Spleen (tissue), 11 donors: ENCODE measurements around the gene DMD. TPM values are rescaled to one million over a fixed set of nuclear protein-coding genes. Genes with fewer than 3 reads are reported as not detected.

Experiments
- DNase-seq: peaks from one replicate; pipeline ENCODE4 v3.0.0-alpha.2; 2020
- H3K27ac ChIP-seq, 8 donors: fragments of 200-600 bp; sonication (generic) in 7 of 8; 1 replicate in 4 of 8; 2 replicates in 4 of 8; pipeline versions ENCODE4 v1.5.0 to v1.8.0; 2016 to 2021; ENCODE audit warnings: inconsistent platforms in 4 of 8, mild to moderate bottlenecking in 4 of 8, moderate library complexity in 1 of 8
- H3K27me3 ChIP-seq, 7 donors: fragments of 200-600 bp; sonication (generic) in 6 of 7; replicated peaks in 1 of 7; 1 replicate in 4 of 7; 2 replicates in 3 of 7; pipeline versions ENCODE4 v1.5.0 to v1.8.0; 2016 to 2021; ENCODE audit warnings: inconsistent platforms in 3 of 7, mild to moderate bottlenecking in 1 of 7
- H3K36me3 ChIP-seq, 6 donors: fragments of 200-600 bp; sonication (generic) in 5 of 6; 1 replicate in 4 of 6; 2 replicates in 2 of 6; pipeline versions ENCODE4 v1.5.0 to v1.8.0; 2016 to 2021; ENCODE audit warnings: inconsistent platforms in 2 of 6
- H3K4me1 ChIP-seq, 6 donors: fragments of 200-600 bp; sonication (generic) in 5 of 6; 1 replicate in 3 of 6; 2 replicates in 3 of 6; pipeline versions ENCODE4 v1.5.0 to v1.8.0; 2016 to 2021; ENCODE audit warnings: inconsistent platforms in 3 of 6
- H3K4me3 ChIP-seq, 8 donors: fragments of 200-600 bp; sonication (generic) in 7 of 8; 1 replicate in 4 of 8; 2 replicates in 4 of 8; pipeline versions ENCODE4 v1.5.0 to v1.8.0; 2016 to 2021; ENCODE audit warnings: inconsistent platforms in 4 of 8, mild to moderate bottlenecking in 4 of 8, moderate library complexity in 2 of 8
- H3K9me3 ChIP-seq, 8 donors: fragments of 200-600 bp; sonication (generic) in 7 of 8; 1 replicate in 4 of 8; 2 replicates in 4 of 8; pipeline versions ENCODE4 v1.5.0 to v1.8.0; 2016 to 2021; ENCODE audit warnings: inconsistent platforms in 4 of 8
- POLR2A ChIP-seq, 3 donors: fragments of 450-650 bp; IDR thresholded peaks; one replicate each; pipeline ENCODE4 v1.5.1; 2017; ENCODE audit warnings: antibody characterized with exemption in 3 of 3, mild to moderate bottlenecking in 1 of 3
- POLR2AphosphoS5 ChIP-seq, 3 donors: sonication (generic); formaldehyde crosslinking; IDR thresholded peaks; one replicate each; pipeline ENCODE4 v1.5.1; 2017; ENCODE audit warnings: antibody characterized with exemption in 3 of 3
- WGBS, 5 donors: extraction: QIAGEN DNeasy Blood & Tissue Kit in 3 of 5; methylation state at CpG; one replicate each; pipeline versions ENCODE4 v1.1.5 to v1.1.7; 2013 to 2018; 5-methylcytosine and 5-hydroxymethylcytosine counted together
- intact Hi-C: fragments of 100-400 bp; cut with DNase I; formaldehyde crosslinking; loops from one replicate; pipeline ENCODE4 v1.15.0; 2023; ENCODE audit warnings: low total_unique reads
- polyA plus RNA-seq, 3 donors: library from polyadenylated mRNA; stranded (reverse); fragments of 200-250 nt; gene quantifications; one replicate each; pipeline ENCODE4 v1.2.1, GENCODE V29; 2013
- total RNA-seq, 7 donors: library from RNA; depleted of rRNA in 3 of 7; stranded (reverse); fragments of >200 nt in 3 of 7; fragmentation: NEBNext Ultra II Directional in 4 of 7; extraction: Animal tissue kit (Norgen Biotek cat#: 25700) in 4 of 7; gene quantifications; one replicate each; pipeline versions ENCODE4 v1.1.0 to v1.2.1, GENCODE V29; 2016 to 2021
- TF ChIP-seq, protein P1 (sequence below), 11 experiments: fragments of 200-600 bp in 7 of 11; fragments of 450-650 bp in 4 of 11; sonication (generic) in 4 of 11; IDR thresholded peaks in 8 of 11; conservative IDR thresholded peaks in 3 of 11; 1 replicate in 7 of 11; 2 replicates in 4 of 11; pipeline versions ENCODE4 v1.4.0 to v1.8.0; 2016 to 2021; ENCODE audit warnings: antibody characterized with exemption in 11 of 11, inconsistent platforms in 4 of 11, mild to moderate bottlenecking in 1 of 11
- donor health status: healthy with polysubstance abuse.
- donor health status: DM: no; HTN: no; CAD: no; lungs with moderate emphysema.
- donor health status: DM: no; HTN: no; CAD: no.
- donor health status: Bipolar disorder and iron deficiency.
- donor health status: healthy.
- donor health status: DM: no; HTN: no; CAD: no.
- donor health status: DM: yes; HTN: yes; CAD: no.

Gene DMD
- total and polyA plus RNA-seq, 10 donors = 1.3 to 11.3 (median 4.4) TPM

DNA sequence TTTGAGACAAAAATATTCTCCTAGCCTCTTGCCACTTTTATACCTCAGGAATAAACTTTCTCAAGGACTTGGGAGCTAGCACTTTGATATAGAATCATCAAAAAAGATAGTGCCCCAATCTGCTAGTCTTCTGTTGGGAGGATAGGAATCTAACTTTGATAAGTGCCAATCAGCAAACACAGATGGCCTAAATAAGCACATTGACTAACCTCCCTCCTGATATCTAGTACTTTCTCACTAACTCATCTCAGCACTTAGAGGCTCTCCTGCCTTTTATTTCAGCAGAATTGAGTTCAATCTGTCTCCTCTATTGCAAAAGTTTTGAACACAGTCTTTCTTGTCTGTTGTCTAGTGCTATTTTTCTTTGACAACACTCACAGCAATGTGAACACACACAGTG lies 1341.1 kb downstream of the DMD start:
- intact Hi-C loops = no loop called here
- TF ChIP-seq, protein P1, sequence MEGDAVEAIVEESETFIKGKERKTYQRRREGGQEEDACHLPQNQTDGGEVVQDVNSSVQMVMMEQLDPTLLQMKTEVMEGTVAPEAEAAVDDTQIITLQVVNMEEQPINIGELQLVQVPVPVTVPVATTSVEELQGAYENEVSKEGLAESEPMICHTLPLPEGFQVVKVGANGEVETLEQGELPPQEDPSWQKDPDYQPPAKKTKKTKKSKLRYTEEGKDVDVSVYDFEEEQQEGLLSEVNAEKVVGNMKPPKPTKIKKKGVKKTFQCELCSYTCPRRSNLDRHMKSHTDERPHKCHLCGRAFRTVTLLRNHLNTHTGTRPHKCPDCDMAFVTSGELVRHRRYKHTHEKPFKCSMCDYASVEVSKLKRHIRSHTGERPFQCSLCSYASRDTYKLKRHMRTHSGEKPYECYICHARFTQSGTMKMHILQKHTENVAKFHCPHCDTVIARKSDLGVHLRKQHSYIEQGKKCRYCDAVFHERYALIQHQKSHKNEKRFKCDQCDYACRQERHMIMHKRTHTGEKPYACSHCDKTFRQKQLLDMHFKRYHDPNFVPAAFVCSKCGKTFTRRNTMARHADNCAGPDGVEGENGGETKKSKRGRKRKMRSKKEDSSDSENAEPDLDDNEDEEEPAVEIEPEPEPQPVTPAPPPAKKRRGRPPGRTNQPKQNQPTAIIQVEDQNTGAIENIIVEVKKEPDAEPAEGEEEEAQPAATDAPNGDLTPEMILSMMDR (IDR thresholded peaks at IDR 0.05 in 8 of 11, conservative IDR thresholded peaks at IDR 0.05 in 3 of 11) = no peak
- TF ChIP-seq POLR2AphosphoS5 (IDR thresholded peaks at IDR 0.05) = no peak
- no peak for TF ChIP-seq POLR2A (IDR thresholded peaks at IDR 0.05)
- H3K4me3 ChIP-seq = no peak overlapping the region
- H3K27me3 ChIP-seq = no peaks in the 10 kb centered on the region
- DNase-seq = no peak
- H3K36me3 ChIP-seq = no peaks in the 10 kb centered on the region
- H3K4me1 ChIP-seq = no peaks in the 10 kb centered on the region
- H3K9me3 ChIP-seq = no peaks in the 10 kb centered on the region
- no peak overlapping the region for H3K27ac ChIP-seq

GRCh38 chrX:31860686-31861085 lies 1350.7 kb downstream of the DMD start:
- no peaks in the 10 kb centered on the region for H3K9me3 ChIP-seq
- H3K27ac ChIP-seq = no peak overlapping the region
- no peak for TF ChIP-seq POLR2A (IDR thresholded peaks at IDR 0.05)
- no peak for TF ChIP-seq POLR2AphosphoS5 (IDR thresholded peaks at IDR 0.05)
- TF ChIP-seq, protein P1 (IDR thresholded peaks at IDR 0.05 in 8 of 11, conservative IDR thresholded peaks at IDR 0.05 in 3 of 11) = no peak
- H3K4me3 ChIP-seq = no peak overlapping the region
- no peaks in the 10 kb centered on the region for H3K27me3 ChIP-seq
- H3K36me3 ChIP-seq = no peaks in the 10 kb centered on the region
- no peaks in the 10 kb centered on the region for H3K4me1 ChIP-seq
- DNase-seq = no peak
- intact Hi-C loops = no loop called here

GRCh38 chrX:31858915-31859314 lies 1352.4 kb downstream of the DMD start:
- no peak overlapping the region for H3K4me3 ChIP-seq
- DNase-seq = no peak
- WGBS, 5 donors = 54 to 83% (median 78%) methylated on average over 2 of the region's 2 CpGs
- no peaks in the 10 kb centered on the region for H3K36me3 ChIP-seq
- no peaks in the 10 kb centered on the region for H3K4me1 ChIP-seq
- no peak overlapping the region for H3K27ac ChIP-seq
- intact Hi-C loops = no loop called here
- TF ChIP-seq, protein P1 (IDR thresholded peaks at IDR 0.05 in 8 of 11, conservative IDR thresholded peaks at IDR 0.05 in 3 of 11) = no peak
- no peak for TF ChIP-seq POLR2AphosphoS5 (IDR thresholded peaks at IDR 0.05)
- TF ChIP-seq POLR2A (IDR thresholded peaks at IDR 0.05) = no peak
- H3K27me3 ChIP-seq = no peaks in the 10 kb centered on the region
- no peaks in the 10 kb centered on the region for H3K9me3 ChIP-seq

DNA sequence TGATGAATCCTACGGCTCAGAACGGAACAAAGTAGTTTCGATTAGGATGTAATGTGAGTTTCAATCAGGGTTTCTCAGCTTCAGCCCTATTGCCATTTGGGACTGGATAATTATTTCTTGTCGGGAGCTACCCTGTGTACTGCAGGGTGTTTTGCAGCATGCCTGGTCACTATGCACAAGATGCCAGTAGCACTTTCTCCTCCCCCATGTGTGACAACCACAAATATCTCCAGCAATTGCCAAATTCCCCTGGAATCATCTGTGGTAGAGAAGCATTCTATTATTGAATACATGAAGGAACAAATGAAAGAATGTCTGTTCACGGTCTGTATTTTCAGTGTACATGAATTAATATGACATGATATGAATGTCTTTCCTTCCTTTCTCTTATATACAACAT lies 1356.6 kb downstream of the DMD start:
- H3K36me3 ChIP-seq = no peaks in the 10 kb centered on the region
- no peak overlapping the region for H3K4me3 ChIP-seq
- no peaks in the 10 kb centered on the region for H3K27me3 ChIP-seq
- no peaks in the 10 kb centered on the region for H3K9me3 ChIP-seq
- H3K4me1 ChIP-seq = no peaks in the 10 kb centered on the region
- H3K27ac ChIP-seq = no peak overlapping the region
- no peak for TF ChIP-seq POLR2AphosphoS5 (IDR thresholded peaks at IDR 0.05)
- no peak for TF ChIP-seq POLR2A (IDR thresholded peaks at IDR 0.05)
- TF ChIP-seq, protein P1 (IDR thresholded peaks at IDR 0.05 in 8 of 11, conservative IDR thresholded peaks at IDR 0.05 in 3 of 11) = no peak
- WGBS, 5 donors = 74 to 94% (median 82%) methylated on average over 5 of the region's 5 CpGs
- DNase-seq = no peak
- intact Hi-C loops = no loop called here
